Activated CD4-positive, alpha-beta T cell treated with anti-CD3 and anti-CD28 coated beads, Interleukin-2, Interleukin-6, amounts not matched to agents 100 ng/mL and 50 ng/mL, durations not matched to agents 16 hours and 8 hours (primary cell): Measurements from ENCODE around the gene APMAP.

Experiments
- DNase-seq: peaks from one replicate; pipeline ENCODE4 v3.0.0-alpha.2; 2020

Gene APMAP, protein sequence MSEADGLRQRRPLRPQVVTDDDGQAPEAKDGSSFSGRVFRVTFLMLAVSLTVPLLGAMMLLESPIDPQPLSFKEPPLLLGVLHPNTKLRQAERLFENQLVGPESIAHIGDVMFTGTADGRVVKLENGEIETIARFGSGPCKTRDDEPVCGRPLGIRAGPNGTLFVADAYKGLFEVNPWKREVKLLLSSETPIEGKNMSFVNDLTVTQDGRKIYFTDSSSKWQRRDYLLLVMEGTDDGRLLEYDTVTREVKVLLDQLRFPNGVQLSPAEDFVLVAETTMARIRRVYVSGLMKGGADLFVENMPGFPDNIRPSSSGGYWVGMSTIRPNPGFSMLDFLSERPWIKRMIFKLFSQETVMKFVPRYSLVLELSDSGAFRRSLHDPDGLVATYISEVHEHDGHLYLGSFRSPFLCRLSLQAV

DNA sequence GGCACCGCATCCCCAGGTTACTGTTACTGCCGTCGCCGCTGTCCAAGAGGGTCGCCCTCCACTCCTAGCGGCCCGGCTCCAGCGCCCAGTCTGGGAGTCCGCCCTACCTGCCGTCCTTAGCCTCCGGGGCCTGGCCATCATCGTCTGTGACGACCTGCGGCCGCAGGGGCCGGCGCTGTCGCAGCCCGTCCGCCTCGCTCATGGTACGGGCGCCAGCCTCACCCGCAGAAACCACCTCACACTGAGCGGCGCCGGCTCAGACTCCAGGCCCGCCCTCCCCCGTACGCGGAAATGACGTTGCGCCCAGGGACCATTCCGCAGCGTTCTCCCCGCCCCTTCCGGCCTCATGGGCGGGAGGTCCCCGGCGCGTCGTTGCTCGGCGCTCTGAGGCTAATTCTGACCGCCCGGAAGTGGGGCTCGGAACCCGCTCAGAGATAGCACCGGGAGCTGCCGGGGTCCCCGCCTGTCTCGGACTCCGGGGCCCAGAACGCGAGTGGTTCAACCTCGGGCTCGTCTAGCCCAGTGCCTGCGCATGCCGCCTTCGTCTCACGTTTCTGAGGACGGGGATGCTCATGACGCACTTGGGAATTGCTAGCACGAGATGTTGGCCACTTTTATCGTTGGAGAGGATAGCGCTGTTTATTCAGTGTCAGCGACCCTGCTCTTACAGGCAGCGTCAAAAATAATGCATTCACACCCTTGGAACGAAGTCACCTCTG is at the start of gene APMAP:
APMAP (minus strand) TSS at position 265 of the 719 bp plus-strand sequence; CDS start at position 202, 63 bp downstream.
- peak; percentile 97 for DNase-seq

DNA sequence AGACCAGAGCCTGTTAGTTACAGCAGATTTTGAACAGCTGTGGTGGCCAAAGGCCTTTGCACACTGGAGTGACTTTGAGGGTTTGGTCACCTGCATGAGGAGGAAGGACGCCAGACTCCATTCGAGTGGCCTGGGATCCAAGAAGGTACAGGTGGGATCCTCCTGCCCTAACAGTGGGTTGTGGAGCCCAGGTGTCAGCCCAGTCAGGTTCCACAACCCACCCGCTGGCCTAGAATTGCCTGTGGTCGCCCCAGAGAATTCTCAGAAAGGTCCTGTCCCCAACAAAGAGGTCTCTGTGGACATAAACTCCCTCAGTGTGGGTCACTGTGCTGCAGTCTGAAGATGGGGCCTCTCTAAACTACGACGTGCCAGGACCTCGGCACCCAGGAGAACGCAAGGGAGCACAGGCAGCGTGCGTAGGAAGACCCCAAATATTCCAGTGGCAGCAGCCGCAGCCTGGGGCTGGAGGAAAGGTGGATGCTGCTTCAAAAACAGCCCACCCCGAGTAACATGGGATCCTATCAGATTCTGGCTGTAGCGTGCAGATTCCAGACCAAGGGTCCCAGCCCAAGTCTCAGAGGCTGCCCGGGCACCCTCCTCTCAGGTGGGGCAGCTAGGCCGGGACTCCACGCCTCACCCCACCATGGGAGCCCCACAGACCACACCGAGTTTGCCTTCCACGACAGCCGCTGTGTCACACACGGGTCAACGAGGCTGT is 49.4 kb upstream of the APMAP start:
- DNase-seq = no peak

DNA sequence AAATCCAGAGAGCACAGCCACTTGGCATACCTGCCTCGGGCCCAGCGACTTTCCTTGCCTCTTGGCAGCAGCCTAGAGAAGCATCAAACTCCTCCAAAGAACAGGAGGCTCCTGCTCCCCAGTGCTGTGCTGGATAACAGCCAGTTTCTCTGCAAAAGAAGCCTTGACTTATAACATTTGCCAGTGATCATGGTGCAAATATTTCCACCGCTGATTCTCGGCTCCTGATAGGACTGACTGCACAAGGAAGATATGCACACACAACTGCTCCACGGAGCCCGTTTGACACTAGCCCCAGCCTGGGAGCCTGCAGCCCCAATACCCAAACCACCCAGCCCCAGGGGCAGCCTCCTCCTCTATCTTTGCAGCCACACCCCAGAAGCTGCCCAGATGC is 47.9 kb upstream of the APMAP start:
- no peak for DNase-seq

DNA sequence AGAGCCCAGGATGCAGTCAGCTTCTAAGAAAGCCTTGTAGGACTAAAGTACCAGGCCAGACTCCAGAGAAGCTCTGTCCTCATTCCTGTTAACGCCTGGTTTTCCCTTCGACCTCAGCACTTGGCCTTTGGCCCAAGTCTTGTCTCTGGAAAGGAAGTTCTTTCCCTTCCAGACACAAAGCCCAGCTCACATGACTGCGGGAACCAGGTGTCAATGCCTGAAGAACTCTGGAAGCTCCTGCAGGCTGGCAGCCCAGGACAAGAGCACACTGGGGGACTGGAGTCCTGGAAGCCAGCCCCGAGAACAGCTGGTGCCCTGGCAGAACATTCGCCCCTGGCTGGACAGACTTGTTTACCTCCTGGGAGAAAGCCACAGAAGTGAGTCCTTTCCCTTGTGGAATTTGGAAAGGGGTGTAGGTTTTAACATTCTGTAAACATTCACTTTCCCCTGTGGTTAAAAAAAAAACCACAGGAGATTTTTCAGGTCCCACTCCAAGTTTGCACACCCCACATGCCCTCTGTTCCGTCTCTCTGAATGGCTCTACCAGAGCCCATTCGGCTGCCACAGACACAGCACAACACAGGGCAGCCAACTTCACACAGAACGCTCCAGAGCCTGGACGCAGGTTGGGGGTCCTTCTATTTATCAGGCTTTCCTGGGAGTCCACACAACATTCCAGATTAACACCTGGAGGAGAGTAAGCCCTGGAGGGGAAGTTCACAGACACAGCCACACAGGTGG is 47.3 kb upstream of the APMAP start:
- DNase-seq = no peak

DNA sequence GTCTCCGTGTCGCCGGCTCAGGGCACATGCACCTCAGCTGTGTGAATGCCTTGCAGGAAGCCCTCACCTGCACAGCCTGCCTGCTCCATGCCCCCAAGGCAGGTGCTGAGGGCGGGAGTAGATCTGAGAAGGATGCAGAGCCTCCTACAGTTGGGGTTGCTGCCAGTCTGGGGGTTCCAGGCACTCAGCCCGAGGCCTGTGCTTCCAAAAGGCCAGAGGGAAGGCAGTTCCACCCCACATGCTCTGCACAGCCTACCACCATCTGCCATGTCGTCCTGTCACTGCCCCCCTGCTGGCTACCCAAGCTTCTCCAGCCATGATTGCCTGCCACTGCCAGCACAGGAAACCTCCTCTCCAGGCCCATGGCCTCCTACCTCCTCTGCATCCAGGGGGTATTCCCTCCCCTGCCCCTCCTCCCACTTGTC is 46.1 kb upstream of the APMAP start:
- DNase-seq = no peak

DNA sequence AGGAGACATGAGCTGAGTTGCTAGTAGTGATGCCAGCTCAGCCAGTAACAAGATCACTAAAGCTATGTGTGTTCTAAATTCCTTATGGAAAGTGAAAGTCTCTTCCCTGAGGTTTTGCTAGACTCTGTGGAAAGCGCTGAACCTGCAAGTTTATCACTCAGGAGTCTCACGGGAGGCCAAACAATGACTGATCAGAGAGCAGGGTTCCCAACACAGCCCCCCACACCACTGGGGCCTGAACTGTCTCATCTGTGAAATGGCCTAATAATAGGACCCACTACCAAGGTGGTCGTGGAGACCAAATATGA is 45.5 kb upstream of the APMAP start:
- DNase-seq = no peak

DNA sequence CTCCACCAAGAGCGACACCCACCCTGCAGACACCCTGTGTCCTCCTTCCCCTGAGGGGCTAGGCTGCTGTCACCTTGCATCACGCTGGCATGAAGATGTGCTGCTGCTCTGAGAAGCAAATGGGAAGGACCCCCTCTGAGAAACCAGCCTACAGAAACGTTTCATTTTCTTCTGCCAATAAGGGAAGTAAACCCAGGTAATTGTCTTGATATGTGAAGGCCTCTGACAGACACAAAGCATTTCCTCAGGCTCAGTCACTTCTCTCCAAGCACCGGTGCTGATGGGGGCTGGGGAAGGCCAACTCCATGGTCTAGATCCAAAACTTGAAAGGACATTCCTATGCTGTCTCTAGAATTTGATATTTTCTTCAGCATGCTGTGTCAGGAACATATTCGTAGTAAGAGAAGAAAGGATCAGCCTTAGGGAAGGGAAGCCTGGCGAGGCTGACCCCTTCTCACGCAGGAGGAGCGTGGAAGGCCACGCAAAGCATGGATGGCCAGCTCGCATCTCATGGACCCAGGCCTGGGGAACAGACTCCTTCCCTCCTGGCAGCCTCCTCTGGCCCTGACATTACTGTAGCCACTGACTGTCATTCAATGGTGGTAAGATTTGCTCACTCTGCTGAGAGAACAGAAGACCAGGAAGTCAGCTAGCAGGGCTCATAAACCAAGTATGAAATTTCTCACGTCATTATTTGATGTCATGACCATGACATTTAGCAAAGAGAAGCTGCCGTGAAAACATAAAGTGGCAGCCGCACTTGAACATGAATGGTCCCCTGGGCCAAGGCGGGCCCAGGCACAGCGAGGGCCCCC is 44.9 kb upstream of the APMAP start:
- no peak for DNase-seq

DNA sequence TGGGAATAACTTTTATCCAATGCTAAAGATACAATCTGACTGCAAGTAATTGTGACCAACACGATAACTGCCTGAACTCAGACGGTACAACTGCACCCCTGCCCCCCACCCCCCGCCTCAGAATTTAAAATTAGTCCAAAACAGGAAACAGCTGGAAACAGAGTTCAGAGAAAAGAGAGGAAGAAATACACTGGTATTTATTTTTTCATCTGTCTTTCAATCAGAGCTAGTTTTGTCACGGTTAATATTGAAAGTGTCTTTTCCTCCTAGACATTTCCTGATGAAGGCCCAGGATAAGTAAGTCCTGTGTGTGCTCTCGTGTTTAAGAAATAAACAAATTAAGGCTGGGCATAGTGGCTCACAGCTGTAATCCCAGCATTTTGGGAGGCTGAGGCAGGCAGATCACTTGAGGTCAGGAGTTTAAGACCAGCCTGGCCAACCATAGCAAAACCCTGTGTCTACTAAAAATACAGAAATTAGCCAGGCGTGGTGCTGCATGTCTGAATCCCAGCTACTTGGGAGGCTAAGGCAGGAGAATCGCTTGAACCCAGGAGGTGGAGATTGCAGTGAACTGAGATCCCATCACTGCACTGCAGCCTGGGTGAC is 43.9 kb upstream of the APMAP start:
- DNase-seq = no peak

DNA sequence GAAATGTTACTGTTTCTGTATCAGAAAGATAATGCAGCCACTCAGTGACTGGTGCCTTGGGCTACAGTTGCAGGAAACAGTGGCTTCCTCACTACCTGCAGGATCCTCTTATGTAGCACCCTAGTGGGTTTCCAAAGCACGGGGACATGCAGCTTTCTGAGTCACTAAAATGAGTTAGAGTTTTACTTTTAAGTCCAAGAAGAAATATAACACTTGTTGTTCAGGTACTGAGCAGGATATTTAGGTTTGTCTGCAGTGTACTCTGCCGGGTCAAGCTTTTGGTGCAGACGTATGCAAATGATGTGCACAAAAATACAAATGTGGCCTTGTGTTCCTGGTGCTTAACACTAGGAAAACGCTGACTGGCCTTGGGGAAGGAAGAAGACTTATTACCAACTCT is 43.4 kb upstream of the APMAP start:
- DNase-seq = peak; percentile 13

DNA sequence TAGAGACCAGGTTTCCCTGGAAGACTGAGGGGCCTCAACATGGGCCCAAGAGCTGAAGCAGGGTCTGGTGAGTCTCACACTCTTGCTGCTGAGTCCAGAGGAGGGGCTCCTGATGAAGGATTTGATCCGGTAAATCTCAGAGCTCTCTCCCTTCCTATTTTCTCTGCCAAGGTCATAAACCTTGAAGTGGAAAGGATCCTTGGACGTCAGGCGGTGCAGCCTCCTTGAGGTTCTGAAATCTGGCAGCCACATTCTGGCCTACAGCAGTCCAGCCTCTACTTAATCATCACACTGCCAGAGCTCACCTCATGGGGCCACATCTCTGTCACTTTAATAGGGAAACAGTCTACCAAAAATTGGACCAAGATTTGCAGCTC is 41.4 kb upstream of the APMAP start:
- no peak for DNase-seq

DNA sequence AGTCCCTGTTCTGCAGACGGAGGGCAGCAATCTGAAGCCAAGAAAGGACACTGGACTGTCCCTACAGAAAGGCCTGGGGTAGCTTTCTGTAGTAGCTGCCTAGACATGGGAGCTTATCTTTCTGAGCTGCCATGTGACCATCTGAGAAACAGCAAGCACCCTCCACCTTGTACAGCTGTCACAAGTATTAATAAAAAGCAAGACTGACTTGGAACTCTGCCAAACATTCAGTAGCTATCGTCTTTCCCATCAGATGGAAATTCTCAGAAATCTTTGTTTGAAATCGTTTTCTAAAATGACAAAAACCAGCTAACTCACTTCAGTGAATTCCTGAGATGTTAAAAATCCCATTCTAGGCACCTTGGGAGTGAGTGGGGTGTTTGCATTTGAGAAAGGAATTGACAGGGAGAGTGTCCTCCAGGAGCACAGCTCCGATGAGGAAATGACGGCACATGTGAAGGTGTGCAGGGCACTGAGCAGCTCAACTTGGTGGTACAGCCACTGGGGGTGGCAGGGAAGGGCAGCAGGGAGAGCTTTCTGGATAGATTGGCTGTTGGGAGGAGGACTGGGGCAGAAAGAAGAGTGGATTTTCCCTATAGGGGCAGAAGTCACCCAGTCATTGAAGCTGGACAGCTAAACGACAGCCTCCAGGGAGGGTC is 40.8 kb upstream of the APMAP start:
- no peak for DNase-seq

DNA sequence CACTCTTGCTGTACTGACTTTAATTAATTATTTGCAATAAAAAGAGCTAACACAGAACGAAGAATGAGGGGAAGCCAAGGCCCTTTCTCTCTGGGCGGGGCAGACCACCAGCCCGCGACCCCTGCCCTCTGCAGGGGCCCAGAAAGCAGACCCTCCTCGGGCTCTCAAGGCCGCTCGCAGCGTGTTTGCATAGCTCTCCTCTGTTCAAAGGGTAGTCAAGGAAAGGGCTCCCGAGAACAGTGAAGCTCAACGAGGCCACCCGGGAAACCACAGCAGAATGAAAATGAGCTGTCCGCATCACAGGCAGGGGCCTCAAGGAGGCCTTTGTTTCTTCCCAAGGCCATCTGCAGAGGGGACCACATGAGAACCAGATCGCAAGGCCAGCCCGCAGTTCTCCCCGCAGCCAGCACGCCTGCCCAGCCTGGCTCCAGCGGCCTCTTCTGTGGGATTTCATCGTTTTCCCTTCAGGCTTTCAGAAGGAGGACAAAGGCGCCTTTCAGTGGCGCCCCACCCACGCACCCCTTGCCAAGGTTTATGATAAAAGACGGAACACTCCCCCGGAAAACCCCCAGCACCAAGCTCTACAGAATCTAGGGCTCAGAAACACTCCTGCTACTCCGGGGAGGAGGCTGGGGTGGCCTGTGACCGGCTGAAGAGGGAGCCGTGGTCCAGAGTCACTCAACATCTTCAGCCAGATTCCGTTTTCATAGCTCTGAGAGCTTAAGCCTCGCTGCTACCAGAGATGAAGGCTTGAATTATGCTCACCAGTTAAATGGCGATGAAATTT is 40.1 kb upstream of the APMAP start:
- no peak for DNase-seq

DNA sequence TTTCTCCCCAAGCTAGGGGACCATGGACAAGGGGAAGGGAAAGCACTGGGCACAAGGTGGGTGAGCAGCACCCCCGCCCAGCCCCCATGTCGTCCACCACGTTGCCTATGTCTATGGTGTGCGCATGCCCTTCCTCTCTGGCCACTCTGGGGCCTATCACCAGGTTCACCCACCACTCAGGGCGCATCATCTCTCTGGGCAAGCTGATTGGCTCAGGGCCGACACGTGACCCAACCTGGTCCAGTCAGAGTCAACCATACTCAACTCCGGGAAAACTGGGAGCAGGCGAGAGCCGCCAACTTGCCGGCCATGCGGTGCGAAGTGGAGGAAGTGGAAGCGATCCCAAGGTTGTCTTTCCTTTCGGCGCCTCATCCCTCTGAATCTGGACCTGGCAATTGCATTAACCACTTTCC is 39.5 kb upstream of the APMAP start:
- DNase-seq = no peak

DNA sequence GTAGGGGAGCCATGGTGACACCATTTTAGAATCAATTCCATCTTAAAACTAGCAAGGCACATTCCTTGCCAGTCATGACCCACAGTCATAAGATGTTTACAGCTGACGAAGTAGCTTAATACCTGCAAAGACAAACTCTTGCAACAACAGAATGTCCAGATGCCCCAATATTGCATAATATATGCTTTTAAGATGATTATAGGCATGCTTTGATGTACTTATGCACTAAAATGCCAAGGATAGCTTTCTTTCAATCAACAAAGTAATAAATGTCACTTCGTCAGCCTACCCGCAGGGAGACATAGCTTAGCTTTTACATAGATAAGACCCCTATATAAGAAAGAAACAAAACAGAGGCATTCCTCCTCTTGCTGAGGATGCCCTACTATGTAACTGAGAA is 38.7 kb upstream of the APMAP start:
- no peak for DNase-seq

DNA sequence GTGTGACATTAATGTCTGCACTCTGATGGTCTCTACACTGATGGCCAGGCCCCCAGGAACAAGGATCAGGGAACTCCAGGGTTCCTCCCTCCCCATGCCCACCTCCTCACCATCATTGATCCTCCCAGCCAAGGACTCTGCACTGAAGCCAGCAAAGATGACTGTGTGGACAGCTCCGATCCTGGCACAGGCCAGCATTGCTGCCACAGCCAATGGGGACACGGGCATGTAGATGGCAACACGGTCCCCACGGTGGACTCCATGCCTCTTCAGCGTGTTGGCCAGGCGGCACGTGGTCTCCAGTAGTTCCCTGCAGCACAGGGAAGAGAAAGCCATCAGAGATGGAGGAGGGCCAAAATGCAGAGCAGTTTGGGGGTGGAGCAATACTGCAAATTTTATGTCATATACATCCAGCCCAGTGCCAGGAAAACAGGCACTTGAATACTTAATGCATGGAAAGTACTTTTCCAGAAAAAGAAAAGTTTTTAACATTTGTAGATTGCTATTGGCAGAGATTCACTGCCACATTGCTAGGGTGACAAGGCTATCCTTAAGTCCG is 38.2 kb upstream of the APMAP start:
- DNase-seq = no peak

DNA sequence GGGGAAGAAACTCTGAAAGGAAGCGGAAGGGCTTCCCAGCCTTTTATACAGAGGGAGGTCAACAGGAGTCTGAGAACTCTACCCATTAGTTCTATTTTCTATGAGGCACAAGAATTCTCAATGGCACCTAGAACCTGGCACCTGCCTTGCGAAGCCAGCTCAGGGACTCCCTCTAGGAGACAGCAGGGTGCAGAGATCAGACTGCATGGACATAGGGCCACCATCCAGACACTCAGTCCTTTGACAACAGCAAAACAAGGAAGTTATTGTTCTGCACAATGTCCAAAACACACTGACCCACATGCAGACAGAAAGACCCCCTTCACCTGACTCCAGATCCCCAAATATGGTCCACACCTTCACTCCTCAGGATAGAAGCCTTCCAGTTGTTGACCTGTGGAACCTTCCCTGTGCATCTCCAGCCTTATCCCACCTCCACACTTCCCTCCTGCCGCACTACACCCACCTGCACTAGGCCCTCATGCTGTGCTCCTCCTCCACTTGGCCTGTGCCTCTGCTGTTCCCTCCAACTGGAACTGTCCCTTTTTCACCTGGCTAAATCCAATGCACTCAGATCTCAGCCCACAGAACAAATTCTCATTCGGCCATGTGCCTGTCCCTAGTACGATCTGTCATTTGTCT is 37.6 kb upstream of the APMAP start:
- DNase-seq = no peak

DNA sequence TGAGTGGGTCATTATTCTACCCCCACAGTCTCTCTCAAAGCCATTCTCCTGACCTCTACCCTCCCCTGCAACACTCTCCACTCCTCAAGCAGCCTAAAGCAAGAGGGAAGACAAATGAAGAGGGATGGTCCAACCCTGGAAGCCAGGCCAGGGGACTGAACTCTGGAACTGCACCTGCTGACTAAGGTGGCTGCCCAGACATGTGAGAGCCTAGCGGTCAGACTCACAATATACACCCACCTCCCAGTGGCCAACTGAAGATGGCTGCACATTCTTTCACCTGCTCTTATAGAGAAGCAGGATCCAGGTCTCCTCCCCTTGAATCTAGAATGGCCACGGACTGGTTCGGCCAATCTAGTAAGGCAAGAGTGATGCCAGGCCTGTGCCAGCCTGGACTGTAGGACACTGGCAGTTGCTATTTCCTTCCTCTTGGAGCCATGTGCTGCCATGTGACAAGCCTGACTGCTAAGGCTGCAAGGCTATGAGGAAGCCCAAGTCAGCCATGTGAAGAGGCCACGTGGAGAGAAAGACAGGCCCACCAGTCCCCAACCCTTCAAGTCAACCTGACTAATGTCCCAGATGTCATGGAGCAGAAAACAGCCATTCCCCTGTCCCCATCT is 33.5 kb upstream of the APMAP start:
- DNase-seq = no peak

DNA sequence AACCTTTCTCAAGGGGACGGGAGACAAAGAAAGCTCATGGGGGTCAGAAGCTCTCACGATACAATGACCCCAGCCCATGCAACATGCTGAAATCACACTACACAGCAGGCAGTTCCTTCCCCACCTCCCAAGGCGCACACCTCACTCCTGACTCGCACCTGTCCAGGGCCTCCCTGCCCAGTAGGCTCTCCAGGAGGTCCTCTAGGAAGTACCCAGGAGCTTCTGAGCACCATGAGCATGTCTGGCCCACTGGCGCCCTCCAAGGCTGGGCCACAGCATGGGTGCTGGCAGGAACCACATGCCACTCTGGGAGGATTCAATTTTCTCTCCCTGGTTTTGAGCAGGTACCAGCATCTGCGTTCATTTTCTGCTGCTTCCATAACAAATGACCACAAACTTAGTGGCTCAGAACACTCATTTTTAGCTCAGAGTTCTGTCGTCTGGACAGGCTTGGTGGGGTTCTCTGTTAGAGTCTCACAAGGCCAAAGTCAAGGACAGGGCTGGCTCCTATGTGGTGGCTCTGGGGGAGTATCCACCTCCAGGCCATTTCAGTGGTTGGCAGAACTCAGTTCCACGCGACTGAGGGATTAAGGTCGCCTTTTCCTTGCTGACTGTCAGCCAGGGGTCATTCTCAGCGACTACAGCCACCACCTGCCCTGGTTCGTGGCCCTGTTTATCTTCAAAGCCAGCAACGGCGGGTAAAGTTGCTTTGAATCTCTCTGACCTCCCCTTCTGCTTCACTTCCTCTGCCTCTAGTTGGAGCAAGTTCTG is 32.7 kb upstream of the APMAP start:
- no peak for DNase-seq
